IMR-90 (cell line): ENCODE results near the gene KLRF2. TPM values are rescaled to one million over a fixed set of nuclear protein-coding genes. Genes with fewer than 3 reads are reported as not detected.

Experiments used
- ATAC-seq: fragments of 200-7000 bp; cut with Tn5 transposase; 2 replicates; pipeline ENCODE4 v1.9.1; 2020; ENCODE audit warnings: low read depth, mild to moderate bottlenecking, moderate library complexity
- BruUV-seq: library from RNA; stranded (reverse); fragments of 400-500 nt; replicated peaks from 2 replicates; lab custom pipeline; 2021; lab: Mats Ljungman, UMichigan
- CTCF ChIA-PET: fragments of 300-600 bp; formaldehyde crosslinking; extraction: SDS; loops from one replicate; lab custom pipeline; 2021; ENCODE audit warnings: antibody characterized with exemption; lab: Yijun Ruan, JAX
- POLR2A ChIA-PET: fragments of 300-600 bp; sonication (Branson Sonifier 250); formaldehyde crosslinking; loops from one replicate; lab custom pipeline; 2022; ENCODE audit warnings: antibody characterized with exemption; ENCODE audit not compliant: unreplicated experiment; lab: Charles Lee
- DNase-seq: peaks from one replicate; pipeline ENCODE4 v3.0.0; 2013
- H2AFZ ChIP-seq: replicated peaks from 2 replicates; pipeline ENCODE3; 2013; ENCODE audit warnings: low read length, mild to moderate bottlenecking; ENCODE audit not compliant: poor library complexity
- H2AK5ac ChIP-seq: 2 replicates; pipeline ENCODE4 v1.6.1; 2013; ENCODE audit warnings: low read depth, low read length, inconsistent platforms
- H2AK9ac ChIP-seq: replicated peaks from 2 replicates; pipeline ENCODE3; 2013; ENCODE audit warnings: mild to moderate bottlenecking, low read depth, low read length, moderate library complexity; ENCODE audit not compliant: poor library complexity
- H2BK120ac ChIP-seq: 2 replicates; pipeline ENCODE4 v1.6.1; 2013; ENCODE audit warnings: low read depth, low read length, inconsistent platforms
- H2BK15ac ChIP-seq: 3 replicates; pipeline ENCODE4 v1.6.1; 2013; ENCODE audit warnings: low read depth, low read length, inconsistent platforms
- H2BK20ac ChIP-seq: 2 replicates; pipeline ENCODE4 v1.6.1; 2013; ENCODE audit warnings: low read depth, mild to moderate bottlenecking, inconsistent platforms, low read length, moderate library complexity
- H2BK5ac ChIP-seq: 2 replicates; pipeline ENCODE4 v1.6.1; 2013; ENCODE audit warnings: mild to moderate bottlenecking, low read depth, low read length, inconsistent platforms; ENCODE audit not compliant: poor library complexity, severe bottlenecking
- H3K14ac ChIP-seq: replicated peaks from 2 replicates; pipeline ENCODE4 v1.6.1; 2013; ENCODE audit warnings: low read depth, low read length, inconsistent platforms
- H3K18ac ChIP-seq: 2 replicates; pipeline ENCODE4 v1.6.1; 2013; ENCODE audit warnings: low read depth, low read length, control low read depth
- H3K23ac ChIP-seq: 2 replicates; pipeline ENCODE4 v1.6.1; 2013; ENCODE audit warnings: low read depth, low read length, inconsistent platforms
- H3K27ac ChIP-seq: 2 replicates; pipeline ENCODE4 v1.5.1; 2013; ENCODE audit warnings: mild to moderate bottlenecking, control low read depth, low read length; ENCODE audit not compliant: insufficient read depth
- H3K27me3 ChIP-seq: 2 replicates; pipeline ENCODE4 v1.6.1; 2013; ENCODE audit warnings: low read length; ENCODE audit not compliant: control insufficient read depth, insufficient read depth
- H3K36me3 ChIP-seq: 2 replicates; pipeline ENCODE4 v1.6.1; 2013; ENCODE audit warnings: low read length, mixed read lengths; ENCODE audit not compliant: control insufficient read depth, insufficient read depth
- H3K4ac ChIP-seq: 2 replicates; pipeline ENCODE4 v1.6.1; 2013; ENCODE audit warnings: low read depth, low read length, inconsistent platforms
- H3K4me1 ChIP-seq: 2 replicates; pipeline ENCODE4 v1.6.1; 2013; ENCODE audit warnings: low read length, mixed read lengths; ENCODE audit not compliant: control insufficient read depth, insufficient read depth
- H3K4me2 ChIP-seq: 2 replicates; pipeline ENCODE4 v1.6.1; 2013; ENCODE audit warnings: low read depth, mild to moderate bottlenecking, control low read depth, low read length, moderate library complexity
- H3K4me3 ChIP-seq: 2 replicates; pipeline ENCODE4 v1.5.1; 2013; ENCODE audit warnings: low read depth, mild to moderate bottlenecking, control low read depth, low read length, moderate library complexity; ENCODE audit not compliant: insufficient read depth
- H3K56ac ChIP-seq: 2 replicates; pipeline ENCODE4 v1.6.1; 2013; ENCODE audit warnings: low read length, inconsistent platforms; ENCODE audit not compliant: insufficient read depth; ENCODE audit errors: extremely low read depth
- H3K79me1 ChIP-seq, 2 experiments: 2 replicates each; pipeline ENCODE4 v1.6.1; 2013; ENCODE audit warnings: low read length in 2 of 2, inconsistent platforms in 1 of 2, low read depth in 1 of 2
- H3K9ac ChIP-seq: 2 replicates; pipeline ENCODE4 v1.6.1; 2013; ENCODE audit warnings: low read depth, low read length, control low read depth
- H3K9me1 ChIP-seq: 2 replicates; pipeline ENCODE4 v1.6.1; 2013; ENCODE audit warnings: low read length, inconsistent platforms; ENCODE audit not compliant: insufficient read depth
- H3K9me3 ChIP-seq: 2 replicates; pipeline ENCODE4 v1.6.1; 2013; ENCODE audit warnings: low read length; ENCODE audit not compliant: control insufficient read depth, insufficient read depth
- H4K20me1 ChIP-seq: 2 replicates; pipeline ENCODE4 v1.6.1; 2013; ENCODE audit warnings: low read length, inconsistent platforms; ENCODE audit not compliant: insufficient read depth
- H4K5ac ChIP-seq: 2 replicates; pipeline ENCODE4 v1.6.1; 2013; ENCODE audit warnings: mild to moderate bottlenecking, low read depth, low read length, control low read depth
- H4K8ac ChIP-seq, 2 experiments: 2 replicates each; pipeline ENCODE4 v1.6.1; 2013; ENCODE audit warnings: low read depth in 2 of 2, low read length in 2 of 2, control low read depth in 1 of 2, inconsistent platforms in 1 of 2
- H4K91ac ChIP-seq: 2 replicates; pipeline ENCODE4 v1.6.1; 2013; ENCODE audit warnings: low read depth, low read length, inconsistent platforms; ENCODE audit not compliant: insufficient read depth
- BHLHE40 ChIP-seq: fragments of 150-350 bp; IDR thresholded peaks from 2 replicates; pipeline ENCODE4 v1.6.1; 2016; ENCODE audit warnings: mild to moderate bottlenecking, low read depth, low read length
- CEBPB ChIP-seq: IDR thresholded peaks from 2 replicates; pipeline ENCODE4 v1.6.1; 2012; ENCODE audit warnings: low read depth, low read length, improper control_type of control experiment
- CHD1 ChIP-seq: IDR thresholded peaks from 2 replicates; pipeline ENCODE4 v1.6.1; 2012; ENCODE audit warnings: low read depth, low read length, improper control_type of control experiment
- CTCF ChIP-seq: conservative IDR thresholded peaks from 2 replicates; pipeline ENCODE4 v1.5.1; 2012; ENCODE audit warnings: mild to moderate bottlenecking, low read depth, low read length, improper control_type of control experiment
- ELK1 ChIP-seq: fragments of 150-350 bp; IDR thresholded peaks from 2 replicates; pipeline ENCODE4 v1.6.1; 2016; ENCODE audit warnings: low read depth, mild to moderate bottlenecking, low read length, moderate library complexity, borderline replicate concordance
- FOS ChIP-seq: fragments of 150-350 bp; IDR thresholded peaks from 2 replicates; pipeline ENCODE4 v1.6.1; 2016; ENCODE audit warnings: low read depth, low read length
- MAFK ChIP-seq: IDR thresholded peaks from 2 replicates; pipeline ENCODE4 v1.6.1; 2012; ENCODE audit warnings: low read depth, low read length, improper control_type of control experiment
- MAZ ChIP-seq: IDR thresholded peaks from 2 replicates; pipeline ENCODE4 v1.6.1; 2012; ENCODE audit warnings: low read depth, mild to moderate bottlenecking, low read length, improper control_type of control experiment, moderate library complexity, borderline replicate concordance
- MXI1 ChIP-seq: IDR thresholded peaks from 2 replicates; pipeline ENCODE4 v1.6.1; 2012; ENCODE audit warnings: low read depth, mild to moderate bottlenecking, low read length, moderate library complexity, borderline replicate concordance
- NFE2L2 ChIP-seq: fragments of 150-350 bp; IDR thresholded peaks from 2 replicates; pipeline ENCODE4 v1.6.1; 2016; ENCODE audit warnings: low read depth, mild to moderate bottlenecking, low read length
- POLR2A ChIP-seq: IDR thresholded peaks from 2 replicates; pipeline ENCODE4 v1.6.1; 2012; ENCODE audit warnings: mild to moderate bottlenecking, low read depth, low read length
- RAD21 ChIP-seq: IDR thresholded peaks from 2 replicates; pipeline ENCODE4 v1.6.1; 2012; ENCODE audit warnings: low read length, improper control_type of control experiment
- RCOR1 ChIP-seq: IDR thresholded peaks from 2 replicates; pipeline ENCODE4 v1.6.1; 2012; ENCODE audit warnings: mild to moderate bottlenecking, low read length, improper control_type of control experiment; ENCODE audit not compliant: insufficient replicate concordance
- RFX5 ChIP-seq: IDR thresholded peaks from 2 replicates; pipeline ENCODE4 v1.8.0; 2012; ENCODE audit warnings: low read depth, mild to moderate bottlenecking, low read length, moderate library complexity
- SMC3 ChIP-seq: fragments of 150-350 bp; IDR thresholded peaks from 2 replicates; pipeline ENCODE4 v1.6.1; 2016; ENCODE audit warnings: low read depth, mild to moderate bottlenecking, antibody characterized with exemption, low read length, moderate library complexity
- USF2 ChIP-seq: fragments of 150-350 bp; IDR thresholded peaks from 2 replicates; pipeline ENCODE4 v1.6.1; 2017; ENCODE audit warnings: mild to moderate bottlenecking, antibody characterized with exemption, low read length, low read depth
- WGBS, 2 experiments: methylation state at CpG; one replicate each; pipeline versions ENCODE4 v1.1.5 to v1.1.7; 2013; ENCODE audit warnings: missing lambda C conversion rate in 2 of 2; ENCODE audit not compliant: insufficient read length in 1 of 2; ENCODE audit errors: extremely low coverage in 2 of 2; 5-methylcytosine and 5-hydroxymethylcytosine counted together
- dilution Hi-C: fragments of 300-500 bp; cut with HindIII; formaldehyde crosslinking; loops from one replicate; pipeline ENCODE4 v1.14.3; 2018; ENCODE audit warnings: low sequenced_read_pairs; ENCODE audit not compliant: unreplicated experiment
- in situ Hi-C: fragments of 300-500 bp; cut with MboI; formaldehyde crosslinking; loops from 3 replicates; pipeline ENCODE4 v1.14.3; 2019; ENCODE audit warnings: low sequenced_read_pairs, inconsistent platforms, mixed read lengths
- intact Hi-C: fragments of 100-400 bp; cut with micrococcal nuclease; formaldehyde crosslinking; loops from 2 replicates; pipeline ENCODE4 v1.10.0; 2022
- polyA plus RNA-seq, 3 experiments: library from polyadenylated mRNA; depleted of rRNA; stranded (reverse); fragments of >200 nt; gene quantifications; 2 replicates each; pipeline ENCODE4 v1.2.3, GENCODE V29; 2012; ENCODE audit warnings: low replicate concordance in 1 of 3
- total RNA-seq: library from RNA; depleted of rRNA; stranded (reverse); fragments of >200 nt; gene quantifications from 2 replicates; pipeline ENCODE4 v1.2.3, GENCODE V29; 2012

Gene KLRF2
- total and polyA plus RNA-seq, 2 of the 4 experiments (the other 2 are of a cell fraction) = not detected

GRCh38 chr12:9895215-9895971, 14.1 kb downstream of the KLRF2 start:
- no peak overlapping the region for H2BK20ac ChIP-seq
- DNase-seq = no peak
- H2BK15ac ChIP-seq = no peak overlapping the region
- H4K20me1 ChIP-seq = no peaks in the 10 kb centered on the region
- no peak overlapping the region for H4K5ac ChIP-seq
- H3K79me1 ChIP-seq = no peaks in the 10 kb centered on the region
- no peak overlapping the region for H3K4ac ChIP-seq
- no peak for ATAC-seq
- intact Hi-C loops = no loop called here
- H3K23ac ChIP-seq = no peak overlapping the region
- no peak overlapping the region for H4K91ac ChIP-seq
- no peaks in the 10 kb centered on the region for H3K9me1 ChIP-seq
- no peak overlapping the region for H2BK120ac ChIP-seq
- no peaks in the 10 kb centered on the region for H3K36me3 ChIP-seq
- in situ Hi-C loops = no loop called here
- no peak overlapping the region for H2AK5ac ChIP-seq
- H3K18ac ChIP-seq = no peak overlapping the region
- H3K9me3 ChIP-seq = no peaks in the 10 kb centered on the region
- no peak overlapping the region for H3K27ac ChIP-seq
- H2AFZ ChIP-seq = no peak overlapping the region
- no peak overlapping the region for H3K56ac ChIP-seq
- no peak overlapping the region for H3K14ac ChIP-seq
- H4K8ac ChIP-seq = no peak overlapping the region
- H2AK9ac ChIP-seq = no peak overlapping the region
- BruUV-seq = no TSS peak
- no peak overlapping the region for H3K4me2 ChIP-seq
- no peaks in the 10 kb centered on the region; the same call in 1 of the 2 replicates for H3K27me3 ChIP-seq
- no peak overlapping the region for H2BK5ac ChIP-seq
- WGBS, 2 experiments = 29% methylated on average over 1 of the region's 6 CpGs; no CpG with 5 or more reads in 1 of the 2 experiments
- no peak overlapping the region for H3K9ac ChIP-seq
- dilution Hi-C loops = no loop called here
- H3K4me1 ChIP-seq = no peaks in the 10 kb centered on the region
- H3K4me3 ChIP-seq = no peak overlapping the region
- ChIA-PET CTCF (no interaction called here), POLR2A (no interaction called here)
- TF ChIP-seq POLR2A (no peak), MAFK (no peak), RFX5 (no peak), RCOR1 (no peak), SMC3 (no peak), ELK1 (no peak), MAZ (no peak), FOS (no peak), CHD1 (no peak), USF2 (no peak), RAD21 (no peak), CEBPB (no peak), BHLHE40 (no peak), NFE2L2 (no peak), CTCF (no peak), MXI1 (no peak)
